ENCODE measurements around the gene CDRT15.
"Not testable (repeated sequence)": the region's sequence is repeated elsewhere in the genome, so short reads cannot be mapped to it uniquely, and the experiment has no call there.

Gene CDRT15

GRCh38 chr17:14198013-14198412 lies 38.6 kb downstream of the CDRT15 start:
- no peaks in the 10 kb centered on the region; the same call in none of the 2 replicates for H3K36me3 ChIP-seq (ENCODE audit: control insufficient read depth, insufficient read depth, low read length)
- no peak for TF ChIP-seq CTCF (IDR thresholded peaks at IDR 0.05; ENCODE audit: insufficient read depth, low read length, poor library complexity, severe bottlenecking)
- DNase-seq (ENCODE audit: extremely low read depth, insufficient read length), result no peak
- H3K27me3 ChIP-seq (replicated peaks; ENCODE audit: control insufficient read depth, insufficient read depth, low read length), result no peaks in the 10 kb centered on the region
- H3K4me3 ChIP-seq (replicated peaks; ENCODE audit: low read depth, low read length), result no peak overlapping the region

- no peak overlapping the region for H3K4me3 ChIP-seq (replicated peaks; ENCODE audit: low read depth, low read length)
- H3K36me3 ChIP-seq (ENCODE audit: control insufficient read depth, insufficient read depth, low read length), result no peaks in the 10 kb centered on the region; the same call in none of the 2 replicates
- no peaks in the 10 kb centered on the region for H3K27me3 ChIP-seq (replicated peaks; ENCODE audit: control insufficient read depth, insufficient read depth, low read length)
- DNase-seq (ENCODE audit: extremely low read depth, insufficient read length), result no peak
- TF ChIP-seq CTCF (IDR thresholded peaks at IDR 0.05; ENCODE audit: insufficient read depth, low read length, poor library complexity, severe bottlenecking), result no peak
Measured at GRCh38 chr17:14197586-14197985, 39.1 kb downstream of the CDRT15 start.

- TF ChIP-seq CTCF (IDR thresholded peaks at IDR 0.05; ENCODE audit: insufficient read depth, low read length, poor library complexity, severe bottlenecking), result no peak
- no peak for DNase-seq (ENCODE audit: extremely low read depth, insufficient read length)
- Histone ChIP-seq H3K36me3 (ENCODE audit: control insufficient read depth, insufficient read depth, low read length) (no peaks in the 10 kb centered on the region; the same call in none of the 2 replicates), H3K4me3 (replicated peaks; ENCODE audit: low read depth, low read length) (no peak overlapping the region), H3K27me3 (replicated peaks; ENCODE audit: control insufficient read depth, insufficient read depth, low read length) (no peaks in the 10 kb centered on the region)
Measured at GRCh38 chr17:14197057-14197456, 39.6 kb downstream of the CDRT15 start.

- no peak for DNase-seq (ENCODE audit: extremely low read depth, insufficient read length)
- TF ChIP-seq CTCF (IDR thresholded peaks at IDR 0.05; ENCODE audit: insufficient read depth, low read length, poor library complexity, severe bottlenecking), result peak; percentile 36
- no peaks in the 10 kb centered on the region for H3K27me3 ChIP-seq (replicated peaks; ENCODE audit: control insufficient read depth, insufficient read depth, low read length)
- H3K36me3 ChIP-seq (ENCODE audit: control insufficient read depth, insufficient read depth, low read length), result no peaks in the 10 kb centered on the region; the same call in none of the 2 replicates
- no peak overlapping the region for H3K4me3 ChIP-seq (replicated peaks; ENCODE audit: low read depth, low read length)
Measured at GRCh38 chr17:14196377-14196997, 40.2 kb downstream of the CDRT15 start.

GRCh38 chr17:14192636-14193344 lies 43.9 kb downstream of the CDRT15 start:
- H3K36me3 ChIP-seq (ENCODE audit: control insufficient read depth, insufficient read depth, low read length); DNase-seq (ENCODE audit: extremely low read depth, insufficient read length); H3K27me3 ChIP-seq (replicated peaks; ENCODE audit: control insufficient read depth, insufficient read depth, low read length); H3K4me3 ChIP-seq (replicated peaks; ENCODE audit: low read depth, low read length): not testable (repeated sequence)

- DNase-seq (ENCODE audit: extremely low read depth, insufficient read length); H3K36me3 ChIP-seq (ENCODE audit: control insufficient read depth, insufficient read depth, low read length); H3K4me3 ChIP-seq (replicated peaks; ENCODE audit: low read depth, low read length); H3K27me3 ChIP-seq (replicated peaks; ENCODE audit: control insufficient read depth, insufficient read depth, low read length): not testable (repeated sequence)
Measured at GRCh38 chr17:14192039-14192438, 44.6 kb downstream of the CDRT15 start.

- not testable (repeated sequence) for H3K4me3 ChIP-seq (replicated peaks; ENCODE audit: low read depth, low read length)
Measured at GRCh38 chr17:14191469-14191868, 45.2 kb downstream of the CDRT15 start.

GRCh38 chr17:14190774-14191173 lies 45.9 kb downstream of the CDRT15 start:
- not testable (repeated sequence) for H3K27me3 ChIP-seq (replicated peaks; ENCODE audit: control insufficient read depth, insufficient read depth, low read length); H3K4me3 ChIP-seq (replicated peaks; ENCODE audit: low read depth, low read length); DNase-seq (ENCODE audit: extremely low read depth, insufficient read length); H3K36me3 ChIP-seq (ENCODE audit: control insufficient read depth, insufficient read depth, low read length)

More at GRCh38 chr17:14191469-14191868, 45.2 kb downstream of the CDRT15 start:
- not testable (repeated sequence) for H3K36me3 ChIP-seq (ENCODE audit: control insufficient read depth, insufficient read depth, low read length); H3K27me3 ChIP-seq (replicated peaks; ENCODE audit: control insufficient read depth, insufficient read depth, low read length); DNase-seq (ENCODE audit: extremely low read depth, insufficient read length)

GRCh38 chr17:14186443-14186842 lies 50.2 kb downstream of the CDRT15 start:
- not testable (repeated sequence) for H3K4me3 ChIP-seq (replicated peaks; ENCODE audit: low read depth, low read length); H3K36me3 ChIP-seq (ENCODE audit: control insufficient read depth, insufficient read depth, low read length); DNase-seq (ENCODE audit: extremely low read depth, insufficient read length); H3K27me3 ChIP-seq (replicated peaks; ENCODE audit: control insufficient read depth, insufficient read depth, low read length)
